Measurements from ENCODE around the gene TSC22D2. TPM values are rescaled to one million over a fixed set of nuclear protein-coding genes. Genes with fewer than 3 reads are reported as not detected.
"Not testable (repeated sequence)": the region's sequence is repeated elsewhere in the genome, so short reads cannot be mapped to it uniquely, and the experiment has no call there.

Gene TSC22D2
- total and polyA plus RNA-seq, 2 donors from 2014 or later = 13.4 to 25.3 TPM

GRCh38 chr3:150495149-150495548 lies 87.1 kb downstream of the TSC22D2 start:
- H3K36me3 ChIP-seq (ENCODE audit: control insufficient read depth in 2 of 3, insufficient read depth in 3 of 3, low read length in 3 of 3) = no peaks in the 10 kb centered on the region
- no peak for TF ChIP-seq CTCF (IDR thresholded peaks at IDR 0.05; ENCODE audit: borderline replicate concordance, extremely low read depth, insufficient read depth)
- H3K4me1 ChIP-seq (ENCODE audit: control insufficient read depth in 2 of 3, insufficient read depth in 2 of 3, low read depth in 1 of 3, low read length in 3 of 3) = no peaks in the 10 kb centered on the region
- intact Hi-C loops (cut with DNase I) = loop anchor here (10.0 kb wide), 1 partner anchor 80 kb away; no protein-coding TSS in a partner anchor
- no peak overlapping the region for H3K4me3 ChIP-seq (ENCODE audit: low read length in 3 of 3)
- no peak overlapping the region for H3K9ac ChIP-seq (ENCODE audit: low read length in 3 of 3)
- FAIRE-seq (no peak), DNase-seq (peak in 2 of 5 donors; percentile 1 to 4)
- no peaks in the 10 kb centered on the region for H3K9me3 ChIP-seq (ENCODE audit: control insufficient read depth in 2 of 3, insufficient read depth in 1 of 3, low read length in 3 of 3)
- H3K27me3 ChIP-seq (ENCODE audit: control insufficient read depth, insufficient read depth, low read length) = no peaks in the 10 kb centered on the region
- no peak overlapping the region for H3K27ac ChIP-seq (ENCODE audit: low read depth in 2 of 2, low read length in 2 of 2)

- no peaks in the 10 kb centered on the region for H3K4me1 ChIP-seq (ENCODE audit: control insufficient read depth in 2 of 3, insufficient read depth in 2 of 3, low read depth in 1 of 3, low read length in 3 of 3)
- no peaks in the 10 kb centered on the region for H3K27me3 ChIP-seq (ENCODE audit: control insufficient read depth, insufficient read depth, low read length)
- H3K9ac ChIP-seq (ENCODE audit: low read length in 3 of 3) = no peak overlapping the region
- no peaks in the 10 kb centered on the region for H3K36me3 ChIP-seq (ENCODE audit: control insufficient read depth in 2 of 3, insufficient read depth in 3 of 3, low read length in 3 of 3)
- TF ChIP-seq CTCF (IDR thresholded peaks at IDR 0.05; ENCODE audit: borderline replicate concordance, extremely low read depth, insufficient read depth) = peak; percentile 68
- H3K4me3 ChIP-seq (ENCODE audit: low read length in 3 of 3) = no peak overlapping the region
- no peak overlapping the region for H3K27ac ChIP-seq (ENCODE audit: low read depth in 2 of 2, low read length in 2 of 2)
- no peaks in the 10 kb centered on the region for H3K9me3 ChIP-seq (ENCODE audit: control insufficient read depth in 2 of 3, insufficient read depth in 1 of 3, low read length in 3 of 3)
- DNase-seq = peak in 2 of 5 donors; percentile 73 to 78
- intact Hi-C loops (cut with DNase I) = loop anchor here (10.0 kb wide), 1 partner anchor 81 kb away; no protein-coding TSS in a partner anchor
- FAIRE-seq = peak; percentile 94
These were observed 87.6 kb downstream of the TSC22D2 start for GRCh38 chr3:150495563-150496168.

- TF ChIP-seq CTCF (IDR thresholded peaks at IDR 0.05; ENCODE audit: borderline replicate concordance, extremely low read depth, insufficient read depth) = no peak
- Histone ChIP-seq H3K27ac (ENCODE audit: low read depth in 2 of 2, low read length in 2 of 2) (no peak overlapping the region), H3K9ac (ENCODE audit: low read length in 3 of 3) (no peak overlapping the region), H3K9me3 (ENCODE audit: control insufficient read depth in 2 of 3, insufficient read depth in 1 of 3, low read length in 3 of 3) (no peaks in the 10 kb centered on the region), H3K36me3 (ENCODE audit: control insufficient read depth in 2 of 3, insufficient read depth in 3 of 3, low read length in 3 of 3) (no peaks in the 10 kb centered on the region), H3K4me1 (ENCODE audit: control insufficient read depth in 2 of 3, insufficient read depth in 2 of 3, low read depth in 1 of 3, low read length in 3 of 3) (no peaks in the 10 kb centered on the region), H3K4me3 (ENCODE audit: low read length in 3 of 3) (no peak overlapping the region), H3K27me3 (ENCODE audit: control insufficient read depth, insufficient read depth, low read length) (no peaks in the 10 kb centered on the region)
- intact Hi-C loops (cut with DNase I) = loop anchor here (10.0 kb wide), 1 partner anchor 83 kb away; no protein-coding TSS in a partner anchor
- DNase-seq (no peak), FAIRE-seq (no peak)
These were observed 89.9 kb downstream of the TSC22D2 start for GRCh38 chr3:150497956-150498355.

- H3K27me3 ChIP-seq (ENCODE audit: control insufficient read depth, insufficient read depth, low read length); H3K27ac ChIP-seq (ENCODE audit: low read depth in 2 of 2, low read length in 2 of 2); H3K9me3 ChIP-seq (ENCODE audit: control insufficient read depth in 2 of 3, insufficient read depth in 1 of 3, low read length in 3 of 3); H3K4me3 ChIP-seq (ENCODE audit: low read length in 3 of 3); DNase-seq; H3K9ac ChIP-seq (ENCODE audit: low read length in 3 of 3); FAIRE-seq; intact Hi-C loops (cut with DNase I); H3K36me3 ChIP-seq (ENCODE audit: control insufficient read depth in 2 of 3, insufficient read depth in 3 of 3, low read length in 3 of 3); H3K4me1 ChIP-seq (ENCODE audit: control insufficient read depth in 2 of 3, insufficient read depth in 2 of 3, low read depth in 1 of 3, low read length in 3 of 3): not testable (repeated sequence)
These were observed 92.9 kb downstream of the TSC22D2 start for GRCh38 chr3:150500960-150501359.
